ENCODE data around the gene NCKAP5.

GRCh38 chr2:133054297-133054696, 514.0 kb downstream of the NCKAP5 start:
- no peak for TF ChIP-seq POLR2A (IDR thresholded peaks at IDR 0.05)
- TF ChIP-seq, protein P1, sequence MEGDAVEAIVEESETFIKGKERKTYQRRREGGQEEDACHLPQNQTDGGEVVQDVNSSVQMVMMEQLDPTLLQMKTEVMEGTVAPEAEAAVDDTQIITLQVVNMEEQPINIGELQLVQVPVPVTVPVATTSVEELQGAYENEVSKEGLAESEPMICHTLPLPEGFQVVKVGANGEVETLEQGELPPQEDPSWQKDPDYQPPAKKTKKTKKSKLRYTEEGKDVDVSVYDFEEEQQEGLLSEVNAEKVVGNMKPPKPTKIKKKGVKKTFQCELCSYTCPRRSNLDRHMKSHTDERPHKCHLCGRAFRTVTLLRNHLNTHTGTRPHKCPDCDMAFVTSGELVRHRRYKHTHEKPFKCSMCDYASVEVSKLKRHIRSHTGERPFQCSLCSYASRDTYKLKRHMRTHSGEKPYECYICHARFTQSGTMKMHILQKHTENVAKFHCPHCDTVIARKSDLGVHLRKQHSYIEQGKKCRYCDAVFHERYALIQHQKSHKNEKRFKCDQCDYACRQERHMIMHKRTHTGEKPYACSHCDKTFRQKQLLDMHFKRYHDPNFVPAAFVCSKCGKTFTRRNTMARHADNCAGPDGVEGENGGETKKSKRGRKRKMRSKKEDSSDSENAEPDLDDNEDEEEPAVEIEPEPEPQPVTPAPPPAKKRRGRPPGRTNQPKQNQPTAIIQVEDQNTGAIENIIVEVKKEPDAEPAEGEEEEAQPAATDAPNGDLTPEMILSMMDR (IDR thresholded peaks at IDR 0.05) = no peak
- no peak for TF ChIP-seq POLR2AphosphoS5 (IDR thresholded peaks at IDR 0.05)

All from prostate gland (tissue), 2 donors.